Neural progenitor cell (in vitro differentiated cells): ENCODE measurements around the gene ATP10D. TPM values are rescaled to one million over a fixed set of nuclear protein-coding genes. Genes with fewer than 3 reads are reported as not detected.

Experiments used
- DNase-seq: peaks from one replicate; pipeline ENCODE4 v3.0.0-alpha.2; 2016; ENCODE audit warnings: low spot score
- H2AFZ ChIP-seq: fragments of 200-600 bp; sonication (generic); replicated peaks from 2 replicates; pipeline ENCODE4 v1.6.1; 2016; ENCODE audit warnings: antibody characterized with exemption
- H3F3A ChIP-seq: fragments of 200-600 bp; sonication (generic); 2 replicates; pipeline ENCODE4 v1.6.1; 2016; ENCODE audit warnings: antibody characterized with exemption, low read depth
- H3K27ac ChIP-seq: fragments of 200-600 bp; sonication (generic); 2 replicates; pipeline ENCODE4 v1.5.1; 2016; ENCODE audit warnings: mild to moderate bottlenecking
- H3K27me3 ChIP-seq: fragments of 200-600 bp; sonication (generic); 2 replicates; pipeline ENCODE4 v1.6.1; 2016; ENCODE audit warnings: mild to moderate bottlenecking, moderate library complexity
- H3K36me3 ChIP-seq: fragments of 200-600 bp; sonication (generic); 2 replicates; pipeline ENCODE4 v1.5.1; 2016
- H3K4me1 ChIP-seq: fragments of 200-600 bp; sonication (generic); 2 replicates; pipeline ENCODE4 v1.6.1; 2016; ENCODE audit warnings: mixed run types
- H3K4me2 ChIP-seq: fragments of 200-600 bp; sonication (generic); 2 replicates; pipeline ENCODE4 v1.6.1; 2016
- H3K4me3 ChIP-seq: fragments of 200-600 bp; sonication (generic); 2 replicates; pipeline ENCODE4 v1.5.1; 2016
- H3K79me2 ChIP-seq: fragments of 200-600 bp; sonication (generic); 2 replicates; pipeline ENCODE4 v1.6.1; 2016; ENCODE audit warnings: low read depth
- H3K9ac ChIP-seq: fragments of 200-600 bp; sonication (generic); 2 replicates; pipeline ENCODE4 v1.6.1; 2016
- H3K9me3 ChIP-seq: fragments of 200-600 bp; sonication (generic); 2 replicates; pipeline ENCODE4 v1.5.1; 2016; ENCODE audit warnings: low read depth
- H4K20me1 ChIP-seq: fragments of 200-600 bp; sonication (generic); 2 replicates; pipeline ENCODE4 v1.6.1; 2016; ENCODE audit warnings: low read depth
- H3K27ac Mint-ChIP-seq: 3 replicates; pipeline ENCODE4 v1.8.0; 2021; ENCODE audit warnings: mixed read lengths
- H3K27me3 Mint-ChIP-seq: 2 replicates; pipeline ENCODE4 v1.8.0; 2022; ENCODE audit warnings: low read depth, mild to moderate bottlenecking, inconsistent platforms, moderate library complexity, mixed read lengths; ENCODE audit not compliant: insufficient read depth
- H3K36me3 Mint-ChIP-seq: 3 replicates; pipeline ENCODE4 v1.8.0; 2021; ENCODE audit warnings: mixed read lengths
- H3K4me1 Mint-ChIP-seq: 3 replicates; pipeline ENCODE4 v1.8.0; 2021; ENCODE audit warnings: mixed read lengths
- H3K4me3 Mint-ChIP-seq: 3 replicates; pipeline ENCODE4 v1.8.0; 2021; ENCODE audit warnings: mild to moderate bottlenecking, moderate library complexity, mixed read lengths
- H3K9me3 Mint-ChIP-seq: 3 replicates; pipeline ENCODE4 v1.8.0; 2020; ENCODE audit warnings: mixed read lengths
- EZH2 ChIP-seq: fragments of 200-600 bp; sonication (generic); IDR thresholded peaks from 2 replicates; pipeline ENCODE4 v1.6.1; 2017; ENCODE audit warnings: antibody characterized with exemption, mild to moderate bottlenecking, moderate library complexity
- EZH2phosphoT487 ChIP-seq: fragments of 200-600 bp; sonication (generic); IDR thresholded peaks from 2 replicates; pipeline ENCODE4 v1.6.1; 2017; ENCODE audit warnings: antibody characterized with exemption
- total RNA-seq: library from RNA; depleted of rRNA; stranded (reverse); fragments of >200 nt; gene quantifications from 2 replicates; pipeline ENCODE4 v1.2.3, GENCODE V29; 2015; ENCODE audit warnings: low replicate concordance
- TF ChIP-seq, protein P1 (sequence below): fragments of 200-600 bp; sonication (generic); IDR thresholded peaks from 2 replicates; pipeline ENCODE4 v1.5.1; 2017; ENCODE audit warnings: antibody characterized with exemption, mild to moderate bottlenecking

Gene ATP10D
- total RNA-seq, 1 donor from 2014 or later: 8.1 TPM

DNA sequence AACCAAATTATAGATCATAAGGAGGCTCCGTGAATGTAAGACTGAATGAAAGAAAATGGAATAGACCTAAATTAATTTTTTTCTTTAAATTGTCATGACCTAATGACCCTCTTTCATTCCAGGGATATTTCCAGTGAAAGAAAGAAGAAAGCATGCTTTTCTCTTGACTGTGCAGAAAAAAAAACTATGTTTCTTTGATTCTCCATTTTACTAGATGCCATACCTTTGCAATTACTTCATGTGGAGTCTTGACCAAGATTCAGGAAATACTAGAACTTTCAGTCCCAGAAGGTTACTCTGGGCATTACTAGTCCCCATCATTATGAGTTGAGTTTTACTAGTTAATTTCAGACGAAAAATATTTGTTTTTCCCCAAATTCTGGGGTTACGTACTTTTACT, 15.1 kb upstream of the ATP10D start:
- no peak overlapping the region for H2AFZ ChIP-seq
- H3F3A ChIP-seq: no peaks in the 10 kb centered on the region
- H3K36me3 ChIP-seq: no peaks in the 10 kb centered on the region
- Mint-ChIP-seq H3K27ac (no peak overlapping the region), H3K36me3 (no peaks in the 10 kb centered on the region), H3K27me3 (no peaks in the 10 kb centered on the region), H3K4me1 (peaks cover 12% of the 10 kb centered on the region), H3K4me3 (no peak overlapping the region), H3K9me3 (no peaks in the 10 kb centered on the region)
- H3K9me3 ChIP-seq: no peaks in the 10 kb centered on the region
- no peak overlapping the region for H3K27ac ChIP-seq
- TF ChIP-seq EZH2: no peak
- no peak for TF ChIP-seq EZH2phosphoT487
- TF ChIP-seq, protein P1, sequence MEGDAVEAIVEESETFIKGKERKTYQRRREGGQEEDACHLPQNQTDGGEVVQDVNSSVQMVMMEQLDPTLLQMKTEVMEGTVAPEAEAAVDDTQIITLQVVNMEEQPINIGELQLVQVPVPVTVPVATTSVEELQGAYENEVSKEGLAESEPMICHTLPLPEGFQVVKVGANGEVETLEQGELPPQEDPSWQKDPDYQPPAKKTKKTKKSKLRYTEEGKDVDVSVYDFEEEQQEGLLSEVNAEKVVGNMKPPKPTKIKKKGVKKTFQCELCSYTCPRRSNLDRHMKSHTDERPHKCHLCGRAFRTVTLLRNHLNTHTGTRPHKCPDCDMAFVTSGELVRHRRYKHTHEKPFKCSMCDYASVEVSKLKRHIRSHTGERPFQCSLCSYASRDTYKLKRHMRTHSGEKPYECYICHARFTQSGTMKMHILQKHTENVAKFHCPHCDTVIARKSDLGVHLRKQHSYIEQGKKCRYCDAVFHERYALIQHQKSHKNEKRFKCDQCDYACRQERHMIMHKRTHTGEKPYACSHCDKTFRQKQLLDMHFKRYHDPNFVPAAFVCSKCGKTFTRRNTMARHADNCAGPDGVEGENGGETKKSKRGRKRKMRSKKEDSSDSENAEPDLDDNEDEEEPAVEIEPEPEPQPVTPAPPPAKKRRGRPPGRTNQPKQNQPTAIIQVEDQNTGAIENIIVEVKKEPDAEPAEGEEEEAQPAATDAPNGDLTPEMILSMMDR: no peak
- H4K20me1 ChIP-seq: no peaks in the 10 kb centered on the region
- no peaks in the 10 kb centered on the region for H3K27me3 ChIP-seq
- no peaks in the 10 kb centered on the region for H3K79me2 ChIP-seq
- H3K9ac ChIP-seq: no peak overlapping the region
- no peak for DNase-seq
- no peak overlapping the region for H3K4me3 ChIP-seq
- peaks cover 17% of the 10 kb centered on the region for H3K4me1 ChIP-seq
- no peak overlapping the region for H3K4me2 ChIP-seq

DNA sequence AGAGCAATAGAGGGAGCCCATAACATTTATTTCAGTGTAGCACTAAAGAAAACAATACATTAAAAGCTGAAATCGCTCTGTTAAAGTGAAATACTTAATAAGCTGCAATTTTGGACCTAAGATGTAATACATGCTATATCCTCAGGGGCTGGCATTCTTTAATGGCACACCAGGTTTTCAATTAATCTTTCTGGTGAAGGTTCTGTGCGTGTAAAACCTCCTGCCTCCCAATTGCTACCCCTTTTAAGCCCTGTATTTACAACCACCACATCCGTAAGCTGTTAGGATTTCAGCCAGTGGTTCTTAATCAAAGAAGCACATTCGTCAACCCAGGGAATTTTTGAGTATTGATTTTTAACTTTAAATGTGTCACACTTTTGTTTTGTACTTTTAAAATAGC, 14.0 kb upstream of the ATP10D start:
- Histone ChIP-seq H3K4me1 (peaks cover 17% of the 10 kb centered on the region), H4K20me1 (no peaks in the 10 kb centered on the region), H3K36me3 (no peaks in the 10 kb centered on the region), H3K9ac (no peak overlapping the region), H3K79me2 (no peaks in the 10 kb centered on the region), H3F3A (no peaks in the 10 kb centered on the region), H2AFZ (peak overlapping the region; percentile 10), H3K4me3 (no peak overlapping the region), H3K4me2 (peak overlapping the region; percentile 58), H3K9me3 (no peaks in the 10 kb centered on the region), H3K27ac (no peak overlapping the region), H3K27me3 (no peaks in the 10 kb centered on the region)
- peaks cover 18% of the 10 kb centered on the region for H3K4me1 Mint-ChIP-seq
- H3K36me3 Mint-ChIP-seq: no peaks in the 10 kb centered on the region
- no peak overlapping the region for H3K4me3 Mint-ChIP-seq
- H3K9me3 Mint-ChIP-seq: no peaks in the 10 kb centered on the region
- TF ChIP-seq EZH2phosphoT487: no peak
- TF ChIP-seq, protein P1: no peak
- no peaks in the 10 kb centered on the region for H3K27me3 Mint-ChIP-seq
- no peak overlapping the region for H3K27ac Mint-ChIP-seq
- DNase-seq: no peak

DNA sequence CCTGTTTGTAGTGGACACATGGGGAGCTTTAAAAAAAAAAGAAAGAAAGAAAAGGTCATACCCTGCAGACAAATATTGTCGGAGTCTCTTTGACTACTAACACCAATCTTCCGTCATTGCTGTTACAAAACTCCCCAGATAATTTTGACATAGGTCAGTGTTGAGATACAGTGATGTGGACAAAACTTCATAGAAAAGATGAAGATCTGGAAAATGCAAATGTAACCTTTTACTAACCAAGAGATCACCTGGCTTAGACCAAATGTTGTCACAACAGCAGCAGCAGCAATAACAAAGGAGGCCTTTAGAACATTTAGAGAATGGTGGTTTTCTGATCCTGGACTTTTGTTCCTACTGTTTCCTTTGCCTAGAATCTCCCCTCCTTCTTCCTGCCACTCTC, 13.5 kb upstream of the ATP10D start:
- Histone ChIP-seq H4K20me1 (no peaks in the 10 kb centered on the region), H3K4me2 (peak overlapping the region; percentile 58), H3K27me3 (no peaks in the 10 kb centered on the region), H3F3A (no peaks in the 10 kb centered on the region), H3K79me2 (no peaks in the 10 kb centered on the region), H3K36me3 (no peaks in the 10 kb centered on the region), H3K9ac (no peak overlapping the region), H3K4me3 (no peak overlapping the region), H3K9me3 (no peaks in the 10 kb centered on the region), H3K4me1 (peaks cover 17% of the 10 kb centered on the region), H3K27ac (no peak overlapping the region), H2AFZ (peak overlapping the region; percentile 82)
- no peaks in the 10 kb centered on the region for H3K9me3 Mint-ChIP-seq
- peaks cover 18% of the 10 kb centered on the region for H3K4me1 Mint-ChIP-seq
- no peak overlapping the region for H3K27ac Mint-ChIP-seq
- no peaks in the 10 kb centered on the region for H3K36me3 Mint-ChIP-seq
- no peak overlapping the region for H3K4me3 Mint-ChIP-seq
- H3K27me3 Mint-ChIP-seq: no peaks in the 10 kb centered on the region
- DNase-seq: no peak
- TF ChIP-seq EZH2 (no peak), EZH2phosphoT487 (no peak)
- TF ChIP-seq, protein P1: no peak
